PC-3 (cell line): ENCODE data around the gene RNF144B. TPM values are rescaled to one million over a fixed set of nuclear protein-coding genes. Genes with fewer than 3 reads are reported as not detected.

Source experiments
- ATAC-seq: fragments of 200-7000 bp; cut with Tn5 transposase; 2 replicates; pipeline ENCODE4 v1.9.1; 2020; ENCODE audit warnings: mild to moderate bottlenecking, moderate library complexity
- BruUV-seq: library from RNA; stranded (reverse); fragments of 400-500 nt; replicated peaks from 2 replicates; lab custom pipeline; 2021; lab: Mats Ljungman, UMichigan
- CTCF ChIA-PET: fragments of 300-600 bp; sonication (Branson Sonifier 250); formaldehyde crosslinking; loops from one replicate; lab custom pipeline; 2022; ENCODE audit warnings: antibody characterized with exemption; lab: Charles Lee
- POLR2A ChIA-PET: fragments of 300-600 bp; sonication (Branson Sonifier 250); formaldehyde crosslinking; loops from one replicate; lab custom pipeline; 2022; ENCODE audit warnings: antibody characterized with exemption; ENCODE audit not compliant: unreplicated experiment; lab: Charles Lee
- DNase-seq: peaks from one replicate; pipeline ENCODE4 v3.0.0-alpha.2; 2015
- H2AFZ ChIP-seq: fragments of 300-600 bp; sonication (generic); 2 replicates; pipeline ENCODE4 v1.6.0; 2016; ENCODE audit warnings: antibody characterized with exemption, low read length
- H3F3A ChIP-seq: fragments of 300-600 bp; sonication (generic); one replicate; pipeline ENCODE4 v1.6.0; 2017; ENCODE audit warnings: antibody characterized with exemption, low read length, control low read depth, mild to moderate bottlenecking; ENCODE audit not compliant: unreplicated experiment
- H3K27ac ChIP-seq: fragments of 300-600 bp; sonication (generic); 2 replicates; pipeline ENCODE4 v1.5.1; 2016; ENCODE audit warnings: mild to moderate bottlenecking, low read length
- H3K27me3 ChIP-seq: fragments of 300-600 bp; sonication (generic); 2 replicates; pipeline ENCODE4 v1.6.1; 2016; ENCODE audit warnings: low read length, mixed read lengths
- H3K36me3 ChIP-seq: fragments of 300-600 bp; sonication (generic); 2 replicates; pipeline ENCODE4 v1.6.1; 2016; ENCODE audit warnings: low read depth, mixed run types, low read length, mixed read lengths
- H3K4me1 ChIP-seq: fragments of 300-600 bp; sonication (generic); 2 replicates; pipeline ENCODE4 v1.5.1; 2016; ENCODE audit warnings: low read length; ENCODE audit not compliant: insufficient read depth
- H3K4me2 ChIP-seq: fragments of 300-600 bp; sonication (generic); 2 replicates; pipeline ENCODE4 v1.6.0; 2016; ENCODE audit warnings: low read length
- H3K4me3 ChIP-seq: fragments of 300-600 bp; sonication (generic); 2 replicates; pipeline ENCODE4 v1.5.1; 2016; ENCODE audit warnings: mild to moderate bottlenecking, low read length, mixed read lengths
- H3K79me2 ChIP-seq: fragments of 300-600 bp; sonication (generic); 2 replicates; pipeline ENCODE4 v1.6.1; 2017; ENCODE audit warnings: low read length, mixed read lengths
- H3K9ac ChIP-seq: fragments of 300-600 bp; sonication (generic); 2 replicates; pipeline ENCODE4 v1.6.0; 2016; ENCODE audit warnings: mild to moderate bottlenecking, low read length
- H3K9me2 ChIP-seq: fragments of 300-600 bp; sonication (generic); replicated peaks from 2 replicates; pipeline ENCODE4 v1.6.1; 2016; ENCODE audit warnings: mixed run types, low read length, mixed read lengths
- H3K9me3 ChIP-seq: fragments of 300-600 bp; sonication (generic); 2 replicates; pipeline ENCODE4 v1.6.1; 2016; ENCODE audit warnings: low read length, mixed read lengths
- H4K20me1 ChIP-seq: fragments of 300-600 bp; sonication (generic); 2 replicates; pipeline ENCODE4 v1.6.1; 2016; ENCODE audit warnings: low read length, mixed read lengths
- CTCF ChIP-seq: fragments of 300-600 bp; sonication (generic); conservative IDR thresholded peaks from 2 replicates; pipeline ENCODE4 v1.5.1; 2017; ENCODE audit warnings: antibody characterized with exemption, low read depth, mild to moderate bottlenecking, low read length
- EZH2 ChIP-seq: fragments of 300-600 bp; sonication (generic); IDR thresholded peaks from one replicate; pipeline ENCODE4 v1.6.1; 2017; ENCODE audit warnings: antibody characterized with exemption, mild to moderate bottlenecking, low read length; ENCODE audit not compliant: unreplicated experiment
- EZH2phosphoT487 ChIP-seq: fragments of 300-600 bp; sonication (generic); IDR thresholded peaks from 2 replicates; pipeline ENCODE4 v1.6.1; 2018; ENCODE audit warnings: mild to moderate bottlenecking, antibody characterized with exemption, low read length, borderline replicate concordance
- intact Hi-C: fragments of 100-400 bp; cut with micrococcal nuclease; formaldehyde crosslinking; loops from 2 replicates; pipeline ENCODE4 v1.9.0; 2023
- total RNA-seq: library from RNA; depleted of rRNA; stranded (reverse); fragments of >200 nt; gene quantifications from 2 replicates; pipeline ENCODE4 v1.2.3, GENCODE V29; 2014

The RNF144B gene
- total RNA-seq, 1 experiment from 2014 or later, result 4.6 TPM

GRCh38 chr6:18477301-18477941, 90.3 kb downstream of the RNF144B start:
- Histone ChIP-seq H3K9ac (no peak overlapping the region), H3K4me3 (no peak overlapping the region), H3K4me2 (no peak overlapping the region), H3K36me3 (no peaks in the 10 kb centered on the region), H3K79me2 (no peaks in the 10 kb centered on the region), H3K4me1 (no peaks in the 10 kb centered on the region), H3K27ac (no peak overlapping the region), H2AFZ (no peak overlapping the region), H3K9me2 (no peaks in the 10 kb centered on the region), H3K27me3 (no peaks in the 10 kb centered on the region), H3F3A (no peaks in the 10 kb centered on the region), H4K20me1 (no peaks in the 10 kb centered on the region), H3K9me3 (no peaks in the 10 kb centered on the region)
- intact Hi-C loops, result no loop called here
- TF ChIP-seq EZH2, result no peak
- no peak for TF ChIP-seq CTCF
- TF ChIP-seq EZH2phosphoT487, result no peak
- no TSS peak for BruUV-seq
- POLR2A ChIA-PET, result no interaction called here
- ATAC-seq (peak; percentile 91), DNase-seq (peak; percentile 40)
- CTCF ChIA-PET, result no interaction called here

- H3K79me2 ChIP-seq, result no peaks in the 10 kb centered on the region
- no peaks in the 10 kb centered on the region for H4K20me1 ChIP-seq
- H3K27me3 ChIP-seq, result no peaks in the 10 kb centered on the region
- no peaks in the 10 kb centered on the region for H3F3A ChIP-seq
- DNase-seq, result no peak
- H2AFZ ChIP-seq, result no peak overlapping the region
- H3K27ac ChIP-seq, result no peak overlapping the region
- H3K9me3 ChIP-seq, result no peaks in the 10 kb centered on the region
- H3K4me3 ChIP-seq, result no peak overlapping the region
- H3K4me1 ChIP-seq, result no peaks in the 10 kb centered on the region
- H3K9ac ChIP-seq, result no peak overlapping the region
- no peak overlapping the region for H3K4me2 ChIP-seq
- no peak for TF ChIP-seq EZH2phosphoT487
- no peak for TF ChIP-seq EZH2
- no peak for TF ChIP-seq CTCF
- CTCF ChIA-PET, result no interaction called here
- no TSS peak for BruUV-seq
- H3K36me3 ChIP-seq, result no peaks in the 10 kb centered on the region
- intact Hi-C loops, result no loop called here
- no peaks in the 10 kb centered on the region for H3K9me2 ChIP-seq
- POLR2A ChIA-PET, result no interaction called here
- no peak for ATAC-seq
Measured at GRCh38 chr6:18478610-18479009, 91.5 kb downstream of the RNF144B start.

- Histone ChIP-seq H3K27me3 (no peaks in the 10 kb centered on the region), H3K4me1 (no peaks in the 10 kb centered on the region), H3K9me2 (no peaks in the 10 kb centered on the region), H3K4me2 (no peak overlapping the region), H2AFZ (no peak overlapping the region), H3K27ac (no peak overlapping the region), H3K79me2 (no peaks in the 10 kb centered on the region), H3F3A (no peaks in the 10 kb centered on the region), H3K9ac (no peak overlapping the region), H3K36me3 (no peaks in the 10 kb centered on the region), H4K20me1 (no peaks in the 10 kb centered on the region), H3K9me3 (no peaks in the 10 kb centered on the region), H3K4me3 (no peak overlapping the region)
- ATAC-seq (no peak), DNase-seq (no peak)
- CTCF ChIA-PET, result no interaction called here
- POLR2A ChIA-PET, result no interaction called here
- intact Hi-C loops, result no loop called here
- TF ChIP-seq EZH2phosphoT487 (no peak), CTCF (no peak), EZH2 (no peak)
- no TSS peak for BruUV-seq
Measured at GRCh38 chr6:18481870-18482269, 94.7 kb downstream of the RNF144B start.
